HEK293T (cell line): ENCODE data around the gene PCSK5.

Experiments used
- ARNT ChIP-seq: fragments of 450-650 bp; IDR thresholded peaks from 2 replicates; pipeline ENCODE4 v1.6.1; 2017; ENCODE audit warnings: mild to moderate bottlenecking
- BHLHE40 ChIP-seq: fragments of 450-650 bp; IDR thresholded peaks from 2 replicates; pipeline ENCODE4 v1.6.1; 2016; ENCODE audit warnings: mild to moderate bottlenecking, moderate library complexity, borderline replicate concordance
- CTBP1 ChIP-seq: fragments of 450-650 bp; IDR thresholded peaks from 2 replicates; pipeline ENCODE4 v1.6.1; 2016; ENCODE audit warnings: borderline replicate concordance
- ELF4 ChIP-seq: fragments of 450-650 bp; IDR thresholded peaks from 2 replicates; pipeline ENCODE4 v1.6.1; 2017; ENCODE audit warnings: antibody characterized with exemption
- FOXK2 ChIP-seq: fragments of 450-650 bp; IDR thresholded peaks from 2 replicates; pipeline ENCODE4 v1.6.1; 2016; ENCODE audit warnings: mild to moderate bottlenecking
- FOXM1 ChIP-seq: fragments of 450-650 bp; IDR thresholded peaks from 2 replicates; pipeline ENCODE4 v1.6.1; 2017; ENCODE audit warnings: mild to moderate bottlenecking, borderline replicate concordance
- HDGF ChIP-seq: fragments of 450-650 bp; IDR thresholded peaks from 2 replicates; pipeline ENCODE4 v1.6.1; 2017; ENCODE audit warnings: antibody characterized with exemption, borderline replicate concordance
- LEF1 ChIP-seq: fragments of 450-650 bp; IDR thresholded peaks from 2 replicates; pipeline ENCODE4 v1.6.1; 2017; ENCODE audit warnings: mild to moderate bottlenecking, borderline replicate concordance
- NFRKB ChIP-seq: fragments of 450-650 bp; IDR thresholded peaks from 2 replicates; pipeline ENCODE4 v1.6.1; 2016; ENCODE audit warnings: mild to moderate bottlenecking, moderate library complexity
- SP1 ChIP-seq: fragments of 450-650 bp; IDR thresholded peaks from 2 replicates; pipeline ENCODE4 v1.6.1; 2017
- SUZ12 ChIP-seq: fragments of 450-650 bp; IDR thresholded peaks from 2 replicates; pipeline ENCODE4 v1.6.1; 2016; ENCODE audit warnings: mild to moderate bottlenecking
- ZNF384 ChIP-seq: fragments of 450-650 bp; IDR thresholded peaks from 2 replicates; pipeline ENCODE4 v1.6.1; 2016
- TF ChIP-seq, protein P1 (sequence below): fragments of 450-650 bp; IDR thresholded peaks from 2 replicates; pipeline ENCODE4 v1.6.1; 2016

DNA sequence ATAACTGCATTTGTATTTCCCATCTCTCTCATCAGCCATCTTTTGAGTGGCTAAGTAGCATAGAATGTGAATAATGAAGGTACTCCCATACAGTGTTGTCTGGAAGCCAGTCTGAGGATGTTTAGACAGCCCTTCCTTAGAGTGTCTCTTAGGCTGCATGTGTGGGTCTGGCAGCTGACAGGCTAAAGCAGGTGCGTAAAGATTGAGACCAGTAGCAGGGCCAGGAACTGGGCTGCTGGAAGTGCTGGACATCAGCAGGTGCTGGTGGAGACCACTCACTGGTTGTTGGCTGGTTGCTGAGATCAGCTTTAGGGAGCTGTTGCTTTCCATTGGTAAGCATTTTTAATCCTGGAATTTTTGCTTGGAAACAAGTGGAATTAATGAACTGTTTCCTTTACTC lies 197.5 kb downstream of the PCSK5 start:
- TF ChIP-seq BHLHE40: no peak
- TF ChIP-seq HDGF: no peak
- TF ChIP-seq FOXK2: no peak
- TF ChIP-seq SP1: no peak
- no peak for TF ChIP-seq ARNT
- no peak for TF ChIP-seq CTBP1
- TF ChIP-seq SUZ12: no peak
- TF ChIP-seq ELF4: no peak
- TF ChIP-seq, protein P1, sequence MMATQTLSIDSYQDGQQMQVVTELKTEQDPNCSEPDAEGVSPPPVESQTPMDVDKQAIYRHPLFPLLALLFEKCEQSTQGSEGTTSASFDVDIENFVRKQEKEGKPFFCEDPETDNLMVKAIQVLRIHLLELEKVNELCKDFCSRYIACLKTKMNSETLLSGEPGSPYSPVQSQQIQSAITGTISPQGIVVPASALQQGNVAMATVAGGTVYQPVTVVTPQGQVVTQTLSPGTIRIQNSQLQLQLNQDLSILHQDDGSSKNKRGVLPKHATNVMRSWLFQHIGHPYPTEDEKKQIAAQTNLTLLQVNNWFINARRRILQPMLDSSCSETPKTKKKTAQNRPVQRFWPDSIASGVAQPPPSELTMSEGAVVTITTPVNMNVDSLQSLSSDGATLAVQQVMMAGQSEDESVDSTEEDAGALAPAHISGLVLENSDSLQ: no peak
- no peak for TF ChIP-seq LEF1
- TF ChIP-seq NFRKB: no peak
- TF ChIP-seq FOXM1: no peak
- TF ChIP-seq ZNF384: no peak
